Fibroblast of lung (primary cell): Measurements from ENCODE around the gene MEIS2.

ENCODE experiments used
- CTCF ChIP-seq, 2 donors: IDR thresholded peaks in 1 of 2; conservative IDR thresholded peaks in 1 of 2; 1 replicate in 1 of 2; 2 replicates in 1 of 2; pipeline ENCODE4 v1.5.1; 2011 to 2012; ENCODE audit warnings: low read length in 2 of 2, control low read depth in 1 of 2, inconsistent platforms in 1 of 2, low read depth in 1 of 2, mild to moderate bottlenecking in 1 of 2
- EZH2 ChIP-seq: IDR thresholded peaks from 2 replicates; pipeline ENCODE4 v1.5.1; 2012; ENCODE audit warnings: low read length, control low read depth, mild to moderate bottlenecking; ENCODE audit errors: missing control alignments

GRCh38 chr15:36931434-36931833, 168.9 kb downstream of the MEIS2 start:
- no peak for TF ChIP-seq CTCF (conservative IDR thresholded peaks at IDR 0.05 in 1 of 2, IDR thresholded peaks at IDR 0.05 in 1 of 2; ENCODE audit: low read depth in 1 of 2, low read length in 2 of 2)
- no peak for TF ChIP-seq EZH2
